NCI-H146 treated with DMSO at 0.1 percent for 48 hours (cell line): Measurements from ENCODE around the gene KNDC1.

ENCODE experiments used
- DNase-seq: peaks from one replicate; lab custom pipeline; 2025; ENCODE audit not compliant: unreplicated experiment; lab: John Stamatoyannopoulos, UW

The KNDC1 gene

DNA sequence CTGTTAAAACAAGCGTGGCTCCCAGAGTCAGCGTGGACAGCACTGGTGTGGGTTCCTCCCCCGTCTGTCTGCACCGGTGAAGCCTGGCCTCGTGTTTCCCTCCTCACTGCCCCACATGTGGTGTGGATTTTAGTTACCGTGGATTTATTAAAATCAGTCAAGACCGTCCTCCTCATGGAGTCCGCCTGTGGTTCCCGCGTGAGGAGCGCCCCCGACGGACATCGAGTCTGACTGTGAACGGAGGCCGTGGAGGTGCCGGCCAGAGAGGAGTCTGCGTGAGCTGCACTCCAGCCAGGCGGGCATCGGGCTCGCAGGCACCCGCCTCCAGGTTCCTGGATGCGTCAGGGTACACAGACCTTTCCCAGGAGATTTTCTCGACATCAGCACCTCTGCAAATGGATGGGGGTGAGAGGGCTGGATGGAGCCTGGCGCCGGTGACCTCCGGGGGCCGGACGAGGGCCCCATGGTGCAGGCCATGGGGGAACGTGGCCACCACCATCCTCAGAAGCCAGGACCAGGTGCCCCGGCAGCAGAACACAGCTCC is 43.7 kb downstream of the KNDC1 start:
- DNase-seq = no peak

DNA sequence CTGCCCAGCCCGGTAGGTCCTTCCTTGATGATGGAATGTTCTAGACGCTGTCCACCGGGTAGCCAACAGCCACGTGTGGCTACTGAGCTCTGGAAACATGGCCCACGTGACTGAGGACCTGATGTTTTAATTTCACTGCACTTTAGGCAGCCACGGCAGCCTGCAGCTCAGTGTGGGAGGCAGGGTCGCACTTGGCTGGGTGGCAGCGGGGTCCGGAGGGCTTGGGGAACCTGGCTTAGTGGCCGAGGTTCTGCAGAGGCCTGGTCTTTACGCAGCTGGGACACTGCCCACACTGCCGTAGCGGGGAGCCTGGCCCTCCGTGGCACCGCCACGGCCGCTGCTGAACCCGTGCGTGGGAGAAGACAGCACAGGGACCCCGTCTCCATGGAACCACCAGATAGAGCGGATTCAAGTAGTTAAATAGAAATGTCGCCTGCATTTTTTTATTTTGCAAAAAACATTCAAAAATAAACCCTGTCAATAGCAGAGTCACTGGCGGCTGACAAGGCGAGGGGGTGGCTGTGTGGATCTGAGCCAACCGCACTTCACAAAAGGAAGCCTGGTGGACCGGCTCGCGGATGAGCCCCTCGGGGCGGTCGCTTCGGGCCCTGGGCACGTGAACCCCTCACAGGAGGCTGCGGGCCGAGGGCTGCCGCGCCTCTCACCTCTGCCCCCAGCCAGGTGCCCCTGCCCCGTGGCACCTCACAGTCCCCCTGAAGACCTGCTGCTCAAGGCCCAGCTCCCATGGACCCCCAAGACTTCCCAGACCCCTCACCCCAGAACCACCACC is 44.4 kb downstream of the KNDC1 start:
- DNase-seq = no peak

DNA sequence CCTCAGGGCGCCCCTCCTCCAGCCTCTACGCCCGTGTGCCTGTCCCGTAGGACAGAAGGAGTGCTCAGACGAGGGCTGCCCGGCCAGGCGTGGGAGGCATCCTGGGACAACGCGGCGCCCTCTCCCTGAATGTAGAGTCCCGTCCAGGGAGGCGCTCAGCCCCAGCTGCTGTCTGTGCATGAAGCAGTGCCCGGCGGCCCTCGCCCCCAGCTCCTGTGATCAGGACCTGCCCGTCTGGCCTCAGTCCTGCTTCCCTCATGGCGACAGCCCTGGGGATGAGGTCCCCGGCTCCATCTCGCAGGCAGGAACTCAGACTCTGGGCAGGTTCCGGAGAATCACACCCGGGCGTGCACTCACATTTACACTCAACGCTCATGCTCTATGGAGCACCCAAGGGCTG is 45.1 kb downstream of the KNDC1 start:
- no peak for DNase-seq

DNA sequence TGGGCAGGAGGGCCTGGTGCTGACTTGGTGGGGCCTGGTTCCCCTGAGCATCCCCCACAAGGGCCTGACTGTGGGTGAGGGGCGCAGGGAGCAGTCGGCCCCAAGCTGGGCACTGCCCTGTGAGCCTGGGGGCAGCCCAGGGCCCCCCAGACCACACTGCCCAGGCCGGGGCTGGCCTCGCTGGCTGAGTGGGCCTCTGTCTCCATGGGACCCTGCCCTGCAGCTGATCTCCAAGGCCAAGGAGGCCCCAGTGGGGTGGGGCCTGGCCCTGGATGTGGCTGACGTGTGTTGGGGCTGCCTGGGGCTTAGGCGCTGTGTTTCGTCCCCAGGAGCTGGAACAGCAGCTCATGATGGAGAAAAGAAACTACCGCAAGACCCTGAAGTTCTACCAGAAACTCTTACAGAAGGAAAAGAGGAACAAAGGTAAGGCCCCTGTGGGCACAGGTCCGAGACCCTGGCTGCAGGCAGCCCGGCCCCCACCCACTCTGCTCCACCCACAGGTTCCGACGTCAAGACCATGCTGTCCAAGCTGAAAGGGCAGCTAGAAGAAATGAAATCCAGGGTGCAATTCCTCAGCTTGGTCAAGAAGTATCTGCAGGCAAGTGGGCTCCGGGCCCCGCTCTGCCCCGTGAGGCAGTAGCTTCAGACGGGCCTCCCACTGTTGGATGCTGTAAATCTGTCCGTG is 46.5 kb downstream of the KNDC1 start:
- DNase-seq = no peak

DNA sequence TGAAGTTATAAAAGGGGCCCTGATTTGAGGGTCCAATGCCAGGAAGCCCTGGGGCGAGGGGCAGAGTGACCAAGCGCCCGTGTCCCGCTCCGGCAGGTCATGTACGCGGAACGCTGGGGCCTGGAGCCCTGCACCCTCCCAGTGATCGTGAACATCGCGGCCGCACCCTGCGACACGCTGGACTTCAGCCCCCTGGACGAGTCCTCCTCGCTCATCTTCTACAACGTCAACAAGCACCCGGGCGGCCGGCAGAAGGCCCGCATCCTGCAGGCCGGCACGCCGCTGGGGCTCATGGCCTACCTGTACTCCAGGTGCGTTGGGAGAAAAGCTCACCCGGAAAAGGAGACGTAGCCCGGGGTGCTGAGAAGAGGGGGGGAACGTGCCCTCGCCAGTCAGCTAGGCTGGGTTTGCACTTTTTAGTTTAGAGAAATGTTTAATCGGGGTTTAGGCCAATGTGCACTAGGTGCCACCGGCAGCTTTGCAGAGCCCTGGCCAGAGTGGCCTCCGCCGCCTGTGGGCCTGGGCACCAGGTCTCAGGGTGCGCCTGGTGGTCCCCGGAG is 47.1 kb downstream of the KNDC1 start:
- no peak for DNase-seq

DNA sequence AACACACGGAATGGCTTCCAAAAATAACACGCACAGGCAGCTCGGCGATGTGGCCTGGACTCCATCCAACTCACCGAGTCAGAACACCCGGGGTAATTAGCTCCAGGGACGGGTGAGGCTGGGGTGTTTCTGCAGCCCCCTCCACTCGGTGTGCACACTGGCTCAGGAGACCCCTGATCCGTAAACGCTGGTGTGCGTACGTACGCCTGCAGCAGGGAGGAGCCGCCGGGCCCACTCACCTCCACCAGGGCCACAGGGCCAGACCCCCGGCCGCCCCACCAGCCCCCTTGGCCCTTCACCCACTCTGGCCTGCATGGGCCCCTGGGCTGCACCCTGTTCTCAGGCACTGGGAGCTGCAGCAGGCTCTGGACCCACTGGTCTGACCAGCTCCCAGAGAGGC is 47.6 kb downstream of the KNDC1 start:
- no peak for DNase-seq

DNA sequence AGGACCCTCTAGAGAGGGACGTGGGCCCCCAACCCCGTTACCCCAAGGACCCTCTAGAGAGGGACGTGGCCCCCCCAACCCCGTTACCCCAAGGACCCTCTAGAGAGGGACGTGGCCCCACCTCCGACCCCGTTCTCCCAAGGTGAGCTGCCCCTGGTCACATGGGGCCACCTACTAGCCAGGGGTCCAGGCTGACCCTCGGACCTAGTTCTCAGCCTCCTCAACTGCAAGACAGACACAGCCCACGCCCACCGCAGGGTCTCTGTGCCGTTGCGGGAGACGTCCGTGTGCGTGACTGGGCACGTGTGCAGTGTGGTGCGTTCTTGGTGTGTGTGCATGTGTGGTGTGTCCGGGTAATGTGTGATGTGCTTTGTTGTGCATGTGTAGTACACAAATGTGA is 48.4 kb downstream of the KNDC1 start:
- no peak for DNase-seq

DNA sequence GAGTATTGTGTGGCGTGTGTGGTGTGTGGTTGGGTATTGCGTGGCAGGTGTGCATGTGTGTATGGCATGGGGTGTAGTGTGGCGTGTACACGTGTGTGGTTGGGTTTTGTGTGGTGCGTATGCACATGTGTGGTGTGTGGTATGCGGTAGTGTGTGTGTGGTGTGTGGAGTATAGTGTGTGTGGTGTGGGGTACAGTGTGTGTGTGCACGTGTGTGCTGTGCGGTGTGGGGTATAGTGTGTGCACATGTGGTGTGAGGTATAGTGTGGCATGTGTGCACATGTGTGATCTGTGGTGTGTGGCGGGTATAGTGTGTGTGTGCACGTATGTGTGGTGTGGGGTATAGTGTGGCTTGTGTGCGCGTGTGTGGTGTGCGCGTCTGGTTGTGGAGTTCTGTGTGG is 49.1 kb downstream of the KNDC1 start:
- no peak for DNase-seq

DNA sequence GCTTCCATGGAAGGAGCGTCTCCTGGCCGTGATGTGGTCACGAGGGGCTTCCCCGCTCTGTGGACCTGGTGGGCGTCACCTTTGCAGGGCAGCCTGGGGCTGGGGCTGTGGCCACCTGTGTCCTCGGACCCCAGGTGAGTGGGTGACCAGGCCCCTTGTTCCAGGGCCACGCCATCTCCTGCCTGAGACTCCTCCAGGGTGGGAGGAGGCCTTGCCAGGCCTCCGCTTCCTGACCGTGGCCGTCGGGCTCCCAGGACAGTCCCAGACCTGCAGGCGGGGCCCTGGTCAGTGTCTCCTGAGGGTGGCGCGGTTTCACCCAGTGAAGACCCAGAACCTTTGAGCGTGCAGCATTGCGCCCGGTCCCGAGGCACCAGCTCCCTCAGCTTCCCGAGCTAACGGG is 49.6 kb downstream of the KNDC1 start:
- no peak for DNase-seq

DNA sequence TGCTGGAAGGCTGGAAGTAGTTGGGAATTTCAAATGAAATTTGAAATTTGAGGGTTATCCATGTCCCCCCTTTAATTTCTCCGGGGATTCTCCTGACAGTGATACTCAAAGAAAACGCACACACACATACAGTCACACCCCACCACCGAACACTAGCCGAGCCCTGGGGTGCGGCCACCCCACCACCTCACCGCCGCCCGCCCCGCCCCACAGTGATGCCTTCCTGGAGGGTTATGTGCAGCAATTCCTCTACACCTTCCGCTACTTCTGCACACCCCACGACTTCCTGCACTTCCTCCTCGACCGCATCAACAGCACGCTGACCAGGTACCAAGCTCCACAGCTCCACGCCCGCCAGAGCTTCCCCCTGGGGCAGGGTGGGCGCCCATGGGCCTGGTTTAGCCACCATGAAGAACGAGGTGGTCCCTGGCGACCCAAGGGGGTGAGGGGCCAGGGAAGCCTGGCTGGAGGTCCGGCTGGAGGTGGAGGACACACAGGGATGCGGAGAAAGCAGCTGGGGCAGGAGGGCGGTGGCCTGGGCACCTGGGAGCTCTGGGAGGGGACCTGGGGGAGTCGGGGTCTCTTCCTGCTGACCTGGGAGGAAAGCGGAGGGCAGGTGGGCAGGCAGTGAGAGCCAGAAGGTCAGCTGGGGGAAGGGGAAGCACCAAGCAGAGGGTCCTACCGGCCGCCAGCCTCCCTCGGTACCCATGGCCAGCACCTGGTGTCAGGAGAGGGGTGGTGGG is 50.5 kb downstream of the KNDC1 start:
- no peak for DNase-seq

DNA sequence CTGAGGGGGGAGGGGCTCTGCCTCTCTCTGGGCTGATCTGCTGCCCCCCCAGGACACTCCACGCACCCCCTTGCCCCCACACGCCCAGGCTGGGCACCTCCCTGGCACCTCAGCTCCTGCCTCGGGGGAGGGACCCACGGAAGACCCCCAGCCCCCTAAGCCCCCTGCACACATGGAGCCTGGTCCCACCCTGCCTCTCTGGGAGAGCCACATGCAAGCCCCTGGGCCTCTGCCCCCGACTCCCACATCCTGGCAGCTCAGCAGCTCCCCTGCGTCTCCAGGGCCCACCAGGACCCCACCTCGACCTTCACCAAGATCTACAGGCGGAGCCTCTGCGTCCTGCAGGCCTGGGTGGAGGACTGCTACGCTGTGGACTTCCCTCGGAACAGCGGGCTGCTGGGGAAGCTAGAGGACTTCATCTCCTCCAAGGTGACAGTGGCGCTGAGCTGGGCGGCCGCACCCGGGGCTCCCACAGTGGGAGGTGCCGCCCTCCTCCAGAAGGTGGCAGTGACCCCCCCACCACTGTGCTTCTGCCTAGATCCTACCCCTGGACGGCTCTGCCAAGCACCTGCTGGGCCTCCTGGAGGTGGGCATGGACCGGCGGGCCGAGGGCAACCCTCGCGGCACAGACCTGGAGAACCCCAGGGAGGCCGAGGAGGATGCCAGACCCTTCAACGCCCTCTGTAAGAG is 51.3 kb downstream of the KNDC1 start:
- DNase-seq = no peak

DNA sequence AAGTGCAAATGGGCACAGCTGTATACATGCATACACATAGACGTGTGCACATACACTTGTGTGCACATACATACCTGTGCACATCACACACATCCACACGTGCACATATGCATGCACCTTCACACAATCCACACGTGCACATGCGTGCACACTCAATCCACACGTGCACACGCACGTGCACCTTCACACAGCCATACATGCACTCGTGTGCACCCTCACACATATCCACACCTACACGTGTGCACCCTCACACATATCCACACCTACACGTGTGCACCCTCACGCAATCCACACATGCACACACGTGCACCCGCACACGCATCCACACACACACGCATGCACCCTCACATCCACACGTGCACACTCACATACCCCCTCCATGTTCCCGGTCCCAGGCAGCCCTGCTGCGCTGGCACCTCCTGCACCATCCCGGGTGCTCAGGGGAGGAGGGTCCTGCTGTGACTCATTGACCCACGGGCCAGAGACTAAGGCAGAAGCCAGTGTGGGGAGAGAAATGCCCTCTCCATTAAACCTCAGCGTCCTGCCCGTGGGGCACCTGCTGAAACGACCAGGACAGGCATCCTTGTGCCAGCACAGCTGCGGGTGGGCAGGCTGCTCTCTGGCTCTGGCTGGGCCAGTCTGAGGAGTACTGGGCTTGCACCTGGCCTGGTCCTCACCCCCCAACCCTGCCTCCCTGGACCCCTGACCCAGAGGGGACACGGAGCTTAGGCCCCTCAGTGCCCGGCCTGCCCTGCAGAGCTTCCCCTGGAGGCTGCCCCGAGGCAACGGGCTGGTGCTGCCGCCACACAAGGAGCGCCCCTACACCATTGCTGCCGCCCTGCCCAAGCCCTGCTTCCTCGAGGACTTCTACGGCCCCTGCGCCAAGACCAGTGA is 52.2 kb downstream of the KNDC1 start:
- no peak for DNase-seq

DNA sequence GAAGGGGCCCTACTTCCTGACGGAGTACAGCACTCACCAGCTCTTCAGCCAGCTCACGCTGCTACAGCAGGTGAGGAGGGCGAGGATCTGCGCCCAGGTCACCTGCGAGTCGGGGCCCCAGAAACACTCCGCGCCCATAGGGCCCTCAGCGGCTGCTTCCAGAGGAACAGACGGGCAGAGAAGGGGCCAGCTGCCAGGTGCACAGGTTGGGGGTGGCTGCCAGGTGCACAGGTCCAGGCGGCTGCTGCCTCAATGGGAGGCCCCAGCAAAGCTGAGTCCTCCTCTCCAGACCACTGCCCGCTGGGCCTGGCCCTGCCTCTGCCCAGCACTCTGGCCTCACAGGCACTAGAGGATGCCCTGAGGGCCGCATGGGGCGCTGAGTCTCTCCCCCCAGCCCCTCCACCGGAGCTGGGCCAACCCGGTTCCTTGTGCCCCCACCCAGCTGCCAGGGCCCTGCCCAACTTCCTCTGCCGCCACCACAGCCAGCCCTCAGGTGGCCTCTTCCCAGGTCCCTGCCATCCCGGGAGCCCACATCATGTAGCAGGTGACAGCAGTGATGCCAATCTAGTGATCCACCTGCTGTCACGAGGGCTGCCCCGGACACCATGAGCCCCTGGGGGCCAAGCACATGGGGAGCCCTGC is 53.0 kb downstream of the KNDC1 start:
- no peak for DNase-seq

DNA sequence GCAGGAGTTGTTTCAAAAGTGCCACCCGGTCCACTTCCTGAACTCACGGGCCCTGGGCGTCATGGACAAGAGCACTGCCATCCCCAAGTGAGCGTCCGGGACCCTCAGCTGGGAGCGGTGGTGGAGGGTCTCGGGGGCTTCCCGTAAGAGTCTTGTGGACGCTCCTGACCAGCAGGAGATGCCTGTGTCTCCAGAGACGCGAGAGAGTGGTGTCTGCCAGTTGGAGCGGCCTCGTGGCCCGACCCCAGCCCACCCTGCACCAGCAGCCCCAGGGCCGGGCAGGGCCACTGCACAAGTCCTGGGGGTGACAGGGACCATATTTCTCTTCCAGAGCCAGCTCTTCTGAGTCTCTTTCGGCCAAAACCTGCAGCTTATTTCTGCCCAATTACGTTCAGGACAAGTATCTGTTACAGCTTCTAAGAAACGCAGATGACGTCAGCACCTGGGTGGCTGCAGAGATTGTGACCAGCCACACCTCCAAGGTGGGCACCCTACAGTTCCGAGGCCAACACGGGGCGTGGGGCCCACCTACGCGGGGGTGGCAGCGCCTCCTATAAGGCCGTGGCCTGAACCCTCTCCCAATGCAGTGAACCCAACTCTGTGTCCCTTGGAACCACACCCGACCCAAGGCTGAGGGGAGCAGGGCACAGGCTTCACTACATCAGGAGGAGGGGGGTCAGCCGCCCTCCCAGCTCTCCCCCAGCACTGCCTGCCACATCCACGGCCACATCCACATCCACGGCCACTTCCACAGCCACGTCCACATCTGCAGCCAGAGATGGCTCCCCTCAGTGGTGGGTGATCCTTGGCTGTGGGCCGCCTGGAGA is 53.8 kb downstream of the KNDC1 start:
- no peak for DNase-seq

DNA sequence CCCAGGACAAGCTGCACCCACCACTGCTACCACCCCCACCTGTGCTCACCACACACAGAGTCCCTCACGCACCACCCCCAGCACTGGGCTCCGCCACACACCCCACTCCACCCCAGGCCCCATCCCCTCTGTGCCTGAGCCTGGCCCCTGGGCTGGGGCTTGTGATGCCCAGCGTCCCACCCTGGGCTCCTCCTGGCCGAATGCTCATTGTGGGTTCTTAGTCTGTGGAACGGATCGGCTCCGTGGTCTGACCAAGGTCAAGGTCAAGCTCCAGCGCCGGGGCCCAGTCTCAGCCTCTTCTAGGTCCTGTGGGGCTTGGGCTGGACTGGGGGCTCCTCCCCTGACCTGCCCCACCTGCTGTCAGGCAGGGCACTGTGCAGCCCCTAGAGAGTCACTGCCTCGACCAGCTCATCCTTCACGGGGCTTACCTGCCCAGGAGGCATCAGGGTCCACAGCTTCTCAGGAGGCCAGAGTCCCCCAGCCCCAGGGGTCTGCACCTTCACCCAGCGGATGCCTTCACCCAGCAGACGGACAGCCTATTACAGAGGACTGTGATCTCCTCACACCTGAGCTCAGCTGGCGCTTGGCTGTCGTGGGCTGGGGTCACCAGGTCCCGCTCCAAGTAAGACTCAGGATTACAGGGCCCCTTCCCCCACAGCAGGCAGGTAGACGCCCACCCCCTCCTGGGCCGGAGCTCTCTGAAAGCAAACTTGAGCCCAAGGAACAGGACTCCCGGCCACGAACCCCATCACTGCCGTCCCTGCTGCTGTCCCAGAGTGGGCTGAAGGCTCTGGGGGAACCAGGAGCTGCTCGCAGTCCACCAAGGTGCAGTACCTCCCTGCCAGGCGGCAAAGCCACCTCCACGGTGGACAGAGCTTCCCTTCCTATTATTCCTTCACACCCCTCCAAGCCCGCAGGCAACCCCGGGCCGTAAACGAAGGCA is 54.7 kb downstream of the KNDC1 start:
- DNase-seq = no peak

DNA sequence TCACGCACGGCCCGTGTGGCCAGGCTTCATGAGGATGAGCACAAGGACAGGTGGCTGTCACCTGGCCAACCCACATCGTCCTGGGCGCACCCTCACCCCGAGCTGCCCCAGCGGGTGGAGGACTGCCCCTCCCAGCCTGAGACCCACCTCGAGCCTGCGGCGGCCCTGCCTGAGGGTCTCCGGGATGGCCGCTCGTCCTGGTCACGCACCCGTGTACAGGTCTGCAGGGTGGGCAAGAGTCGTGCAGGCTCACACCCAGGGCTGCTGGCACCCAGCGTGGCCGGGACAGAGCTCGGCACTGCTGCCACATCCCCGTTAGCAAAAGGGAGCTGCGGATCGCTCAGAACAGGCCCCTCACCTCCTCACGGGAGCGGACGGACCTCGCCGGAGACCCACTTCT is 55.6 kb downstream of the KNDC1 start:
- DNase-seq = no peak

DNA sequence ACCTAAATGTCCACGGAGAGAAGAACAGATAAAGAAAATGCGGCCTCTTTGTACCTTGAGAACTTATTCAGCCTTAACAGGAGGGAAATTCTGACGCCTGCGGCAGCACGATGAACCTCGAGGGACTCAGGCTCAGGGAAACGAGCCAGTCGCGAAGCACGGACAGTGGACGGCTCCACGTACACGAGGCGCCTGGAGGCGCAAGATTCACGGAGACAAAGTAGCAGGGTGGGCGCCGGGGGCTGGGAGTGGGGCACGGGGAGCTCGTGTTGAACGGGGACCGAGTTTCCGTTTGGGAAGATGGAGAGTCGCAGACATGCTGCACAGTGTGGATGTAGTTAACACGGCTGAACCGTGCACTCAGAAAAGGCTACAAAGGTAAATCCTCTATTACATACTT is 56.8 kb downstream of the KNDC1 start:
- no peak for DNase-seq
